ENCODE data around the gene DCBLD1. TPM values are rescaled to one million over a fixed set of nuclear protein-coding genes. Genes with fewer than 3 reads are reported as not detected.

The DCBLD1 gene
- total RNA-seq, 6 experiments from 2014 or later = 7.6 to 22.8 (median 10.8) TPM

GRCh38 chr6:117498159-117498558 is 15.7 kb downstream of the DCBLD1 start:
- ATAC-seq (peak; percentile 42 to 82 (median 58)), DNase-seq (no peak)
- intact Hi-C loops (cut with DNase I) = no loop called here
- Histone ChIP-seq H3K4me1 (peaks cover 0 to 2% (median 0%) of the 10 kb centered on the region in 4 donors), H3K36me3 (no peaks in the 10 kb centered on the region), H3K9me3 (no peaks in the 10 kb centered on the region), H3K27ac (peak overlapping the region in 1 of 3 donors; percentile 1), H3K4me3 (no peak overlapping the region), H3K27me3 (no peaks in the 10 kb centered on the region)
- 39% methylated on average over 2 of the region's 2 CpGs for WGBS (ENCODE audit: insufficient coverage, low coverage, low lambda C conversion rate, missing lambda C conversion rate)
- no peak for TF ChIP-seq POLR2A (IDR thresholded peaks at IDR 0.05)
- no peak for TF ChIP-seq CTCF (IDR thresholded peaks at IDR 0.05)

- peaks cover 0 to 9% (median 4%) of the 10 kb centered on the region in 4 donors for H3K4me1 ChIP-seq
Observed at GRCh38 chr6:117501722-117502121, 19.2 kb downstream of the DCBLD1 start.

GRCh38 chr6:117502580-117502979 is 20.1 kb downstream of the DCBLD1 start:
- H3K27ac ChIP-seq = no peak overlapping the region
- no peaks in the 10 kb centered on the region for H3K36me3 ChIP-seq
- no peak for TF ChIP-seq CTCF (IDR thresholded peaks at IDR 0.05)
- intact Hi-C loops (cut with DNase I) = no loop called here
- no peak for ATAC-seq
- no peaks in the 10 kb centered on the region for H3K9me3 ChIP-seq
- H3K27me3 ChIP-seq = no peaks in the 10 kb centered on the region
- H3K4me1 ChIP-seq = peaks cover 0 to 9% (median 4%) of the 10 kb centered on the region in 4 donors
- WGBS (ENCODE audit: insufficient coverage, low coverage, low lambda C conversion rate, missing lambda C conversion rate) = 93% methylated on average over 1 of the region's 1 CpG
- no peak for DNase-seq
- H3K4me3 ChIP-seq = no peak overlapping the region

More at GRCh38 chr6:117501722-117502121, 19.2 kb downstream of the DCBLD1 start:
- Histone ChIP-seq H3K4me3 (no peak overlapping the region), H3K27me3 (no peaks in the 10 kb centered on the region), H3K36me3 (no peaks in the 10 kb centered on the region), H3K27ac (no peak overlapping the region), H3K9me3 (no peaks in the 10 kb centered on the region)
- WGBS (ENCODE audit: insufficient coverage, low coverage, low lambda C conversion rate, missing lambda C conversion rate) = 64% methylated on average over 2 of the region's 2 CpGs
- TF ChIP-seq CTCF (IDR thresholded peaks at IDR 0.05) (no peak), POLR2A (IDR thresholded peaks at IDR 0.05) (no peak)
- no peak for DNase-seq
- ATAC-seq = no peak
- intact Hi-C loops (cut with DNase I) = no loop called here

GRCh38 chr6:117503211-117503610 is 20.7 kb downstream of the DCBLD1 start:
- peaks cover 0 to 9% (median 4%) of the 10 kb centered on the region in 4 donors for H3K4me1 ChIP-seq

More at GRCh38 chr6:117503211-117503610, 20.7 kb downstream of the DCBLD1 start:
- intact Hi-C loops (cut with DNase I) = no loop called here
- H3K4me3 ChIP-seq = no peak overlapping the region
- no peaks in the 10 kb centered on the region for H3K36me3 ChIP-seq
- ATAC-seq (no peak), DNase-seq (no peak)
- H3K27me3 ChIP-seq = no peaks in the 10 kb centered on the region
- no peak overlapping the region for H3K27ac ChIP-seq
- no peaks in the 10 kb centered on the region for H3K9me3 ChIP-seq
- TF ChIP-seq CTCF (IDR thresholded peaks at IDR 0.05) (no peak), POLR2A (IDR thresholded peaks at IDR 0.05) (no peak)
- WGBS (ENCODE audit: insufficient coverage, low coverage, low lambda C conversion rate, missing lambda C conversion rate) = 76% methylated on average over 2 of the region's 2 CpGs
